Right lobe of liver (tissue), 4 donors: Measurements from ENCODE around the gene TIMM13.

Experiments used
- CTCF ChIP-seq, 4 donors: fragments of 200-600 bp in 3 of 4; fragments of 450-650 bp in 1 of 4; IDR thresholded peaks; one replicate each; pipeline versions ENCODE4 v1.5.1 to v1.8.0; 2016 to 2022; ENCODE audit warnings: antibody characterized with exemption in 4 of 4, mild to moderate bottlenecking in 2 of 4
- POLR2A ChIP-seq: fragments of 450-650 bp; IDR thresholded peaks from one replicate; pipeline ENCODE4 v1.6.1; 2017; ENCODE audit warnings: antibody characterized with exemption, mild to moderate bottlenecking
- donor health status: DM: no; HTN: no; CAD: no.
- donor health status: DM: no; HTN: no; CAD: no.
- donor health status: DM: no; HTN: yes; CAD: no.

GRCh38 chr19:2431318-2432055 is 4.1 kb upstream of the TIMM13 start:
- no peak for TF ChIP-seq POLR2A
- TF ChIP-seq CTCF (IDR thresholded peaks at IDR 0.05), result no peak
